Lung (tissue), 12 donors: ENCODE data around the gene PPP5C. TPM values are rescaled to one million over a fixed set of nuclear protein-coding genes. Genes with fewer than 3 reads are reported as not detected.

ENCODE experiments used
- ATAC-seq: fragments of 200-7000 bp; cut with Tn5 transposase; one replicate; pipeline ENCODE4 v1.9.1; 2020; ENCODE audit warnings: moderate number of reproducible peaks; ENCODE audit not compliant: insufficient read depth, low FRiP score
- DNase-seq, 3 donors: peaks; one replicate each; pipeline ENCODE4 v3.0.0-alpha.2; 2013 to 2017
- H3K27ac ChIP-seq, 2 donors: one replicate each; pipeline ENCODE4 v1.5.1; 2013; ENCODE audit warnings: mild to moderate bottlenecking in 2 of 2, moderate library complexity in 2 of 2, control low read depth in 1 of 2, inconsistent platforms in 1 of 2, low read depth in 1 of 2, low read length in 1 of 2
- H3K27me3 ChIP-seq, 3 donors: one replicate each; pipeline ENCODE4 v1.5.1; 2013; ENCODE audit warnings: low read length in 2 of 3; ENCODE audit not compliant: control insufficient read depth in 3 of 3, insufficient read depth in 3 of 3
- H3K36me3 ChIP-seq, 4 donors: one replicate each; pipeline ENCODE4 v1.5.1; 2013; ENCODE audit warnings: low read length in 4 of 4, mild to moderate bottlenecking in 1 of 4, moderate library complexity in 1 of 4; ENCODE audit not compliant: control insufficient read depth in 4 of 4, insufficient read depth in 4 of 4
- H3K4me1 ChIP-seq, 5 donors: one replicate each; pipeline ENCODE4 v1.5.1; 2013; ENCODE audit warnings: low read length in 5 of 5, mild to moderate bottlenecking in 2 of 5, moderate library complexity in 1 of 5; ENCODE audit not compliant: control insufficient read depth in 5 of 5, insufficient read depth in 5 of 5
- H3K4me3 ChIP-seq: one replicate; pipeline ENCODE4 v1.5.1; 2013; ENCODE audit warnings: mild to moderate bottlenecking, control low read depth, moderate library complexity
- H3K9ac ChIP-seq, 2 donors: one replicate each; pipeline ENCODE4 v1.5.1; 2013; ENCODE audit warnings: low read length in 2 of 2, control low read depth in 1 of 2; ENCODE audit not compliant: insufficient read depth in 1 of 2
- H3K9me3 ChIP-seq, 4 donors: one replicate each; pipeline ENCODE4 v1.5.1; 2013; ENCODE audit warnings: low read length in 3 of 4, mild to moderate bottlenecking in 1 of 4, moderate library complexity in 1 of 4; ENCODE audit not compliant: control insufficient read depth in 4 of 4, insufficient read depth in 3 of 4
- WGBS, 2 donors: extraction: QIAGEN DNeasy Blood & Tissue Kit; methylation state at CpG; one replicate each; pipeline ENCODE4 v1.1.7; 2013; 5-methylcytosine and 5-hydroxymethylcytosine counted together
- polyA plus RNA-seq, 2 donors: library from polyadenylated mRNA; stranded (reverse); fragments of 200-250 nt; gene quantifications; one replicate each; pipeline ENCODE4 v1.2.1, GENCODE V29; 2013
- total RNA-seq, 2 donors: library from RNA; depleted of rRNA in 1 of 2; stranded (reverse); fragments of >200 nt in 1 of 2; gene quantifications; one replicate each; pipeline ENCODE4 v1.2.1, GENCODE V29; 2014 to 2021
- TF ChIP-seq, protein P1 (sequence below): IDR thresholded peaks from 2 replicates; pipeline ENCODE4 v1.5.1; 2012; ENCODE audit warnings: mild to moderate bottlenecking; ENCODE audit errors: control extremely low read depth, extremely low read depth
- donor health status: control.
- donor health status: control.
- donor health status: Bipolar disorder and iron deficiency.
- donor health status: healthy.
- donor health status: DM: yes; HTN: yes; CAD: no.

Gene PPP5C
- total and polyA plus RNA-seq, 4 donors, result 48.5 to 69.8 (median 54.6) TPM

GRCh38 chr19:46404055-46404752 is 57.3 kb downstream of the PPP5C start:
- WGBS, 2 donors, result 1 to 4% methylated on average over 36 of the region's 36 CpGs
- DNase-seq, result peak; percentile 79 to 82 (median 80)
- Histone ChIP-seq H3K36me3 (no peaks in the 10 kb centered on the region), H3K4me3 (peak overlapping the region; percentile 22), H3K9me3 (peaks cover 0 to 4% (median 0%) of the 10 kb centered on the region in 4 donors), H3K27me3 (no peaks in the 10 kb centered on the region), H3K27ac (peak overlapping the region in 1 of 2 donors; percentile 63), H3K4me1 (peaks cover 0 to 35% (median 12%) of the 10 kb centered on the region in 5 donors), H3K9ac (peak overlapping the region in 1 of 2 donors; percentile 42)
- ATAC-seq, result peak; percentile 23
- TF ChIP-seq, protein P1, sequence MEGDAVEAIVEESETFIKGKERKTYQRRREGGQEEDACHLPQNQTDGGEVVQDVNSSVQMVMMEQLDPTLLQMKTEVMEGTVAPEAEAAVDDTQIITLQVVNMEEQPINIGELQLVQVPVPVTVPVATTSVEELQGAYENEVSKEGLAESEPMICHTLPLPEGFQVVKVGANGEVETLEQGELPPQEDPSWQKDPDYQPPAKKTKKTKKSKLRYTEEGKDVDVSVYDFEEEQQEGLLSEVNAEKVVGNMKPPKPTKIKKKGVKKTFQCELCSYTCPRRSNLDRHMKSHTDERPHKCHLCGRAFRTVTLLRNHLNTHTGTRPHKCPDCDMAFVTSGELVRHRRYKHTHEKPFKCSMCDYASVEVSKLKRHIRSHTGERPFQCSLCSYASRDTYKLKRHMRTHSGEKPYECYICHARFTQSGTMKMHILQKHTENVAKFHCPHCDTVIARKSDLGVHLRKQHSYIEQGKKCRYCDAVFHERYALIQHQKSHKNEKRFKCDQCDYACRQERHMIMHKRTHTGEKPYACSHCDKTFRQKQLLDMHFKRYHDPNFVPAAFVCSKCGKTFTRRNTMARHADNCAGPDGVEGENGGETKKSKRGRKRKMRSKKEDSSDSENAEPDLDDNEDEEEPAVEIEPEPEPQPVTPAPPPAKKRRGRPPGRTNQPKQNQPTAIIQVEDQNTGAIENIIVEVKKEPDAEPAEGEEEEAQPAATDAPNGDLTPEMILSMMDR, result no peak

DNA sequence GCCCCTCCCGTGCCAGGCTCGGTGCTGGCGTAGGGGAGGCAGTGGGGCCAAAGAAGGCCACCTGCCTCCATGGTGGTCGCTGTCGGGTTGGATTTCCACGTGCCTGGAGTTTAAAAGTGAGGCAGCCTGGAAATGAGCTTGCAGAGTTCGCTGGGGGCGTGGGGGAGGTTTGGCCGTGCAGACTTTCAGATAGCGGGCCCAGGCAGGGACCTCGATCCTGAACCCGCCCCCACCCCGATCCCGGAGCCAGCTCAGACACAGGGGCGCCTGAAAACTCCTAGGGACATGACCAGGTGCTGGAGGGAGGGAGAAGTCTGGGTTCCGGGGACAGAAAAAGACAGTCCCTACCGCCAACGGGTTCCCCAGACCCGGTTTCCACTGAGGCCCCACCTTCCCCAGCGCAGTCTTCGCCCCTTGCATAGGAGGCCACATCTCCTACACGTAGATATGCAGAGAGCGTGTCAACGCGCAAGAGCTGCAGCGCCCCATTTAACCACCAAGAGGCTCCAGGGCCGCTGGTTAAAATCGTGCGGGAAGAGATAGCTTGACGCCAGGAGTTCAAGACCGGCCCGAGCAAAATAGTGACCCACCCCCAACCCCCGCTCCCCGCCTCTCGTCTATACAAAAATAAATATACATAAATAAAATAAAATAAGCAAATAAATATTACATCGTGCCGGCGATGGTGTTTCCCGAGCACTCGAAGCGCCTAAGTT is 58.0 kb downstream of the PPP5C start:
- H3K27me3 ChIP-seq, result no peaks in the 10 kb centered on the region
- H3K36me3 ChIP-seq, result peaks cover 0 to under 1% (median 0%) of the 10 kb centered on the region in 4 donors

DNA sequence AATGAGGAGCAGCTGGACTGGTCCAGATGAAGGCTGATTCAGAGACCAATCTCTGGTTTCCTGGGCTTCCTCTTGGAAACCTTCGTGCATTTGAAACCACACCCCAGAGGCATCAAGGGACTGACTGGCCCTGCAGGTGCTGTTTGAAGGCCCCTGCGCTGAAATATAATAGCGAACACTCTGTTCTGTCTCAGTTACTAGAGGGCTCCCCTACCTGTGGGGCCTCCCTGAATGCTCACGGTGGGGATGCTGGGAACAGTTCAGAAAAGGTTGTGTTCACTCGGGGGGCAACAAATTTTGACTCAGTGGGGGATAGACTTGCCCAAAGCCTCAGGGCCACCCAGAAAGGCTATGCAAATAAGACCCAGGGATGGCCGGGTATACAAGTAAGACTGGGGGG is 60.1 kb downstream of the PPP5C start:
- H3K27me3 ChIP-seq, result no peaks in the 10 kb centered on the region
- peaks cover 0 to 13% (median 2%) of the 10 kb centered on the region in 4 donors for H3K36me3 ChIP-seq
- 11 to 12% methylated on average over 6 of the region's 6 CpGs for WGBS, 2 donors
- H3K4me1 ChIP-seq, result peaks cover 0 to 54% (median 20%) of the 10 kb centered on the region in 5 donors
- ATAC-seq, result no peak
- H3K9ac ChIP-seq, result no peak overlapping the region
- TF ChIP-seq, protein P1, result no peak
- no peak overlapping the region for H3K27ac ChIP-seq
- H3K9me3 ChIP-seq, result peaks cover 0 to 4% (median 0%) of the 10 kb centered on the region in 4 donors
- no peak overlapping the region for H3K4me3 ChIP-seq
- DNase-seq, result peak in 1 of 3 donors; percentile 39

More for the DNA sequence above, 58.0 kb downstream of the PPP5C start:
- peak; percentile 65 to 72 (median 72) for DNase-seq
- no peak overlapping the region for H3K27ac ChIP-seq
- no peak for ATAC-seq
- WGBS, 2 donors, result 18 to 20% methylated on average over 41 of the region's 41 CpGs
- H3K4me1 ChIP-seq, result peaks cover 0 to 35% (median 13%) of the 10 kb centered on the region in 5 donors
- peaks cover 0 to 4% (median 0%) of the 10 kb centered on the region in 4 donors for H3K9me3 ChIP-seq
- H3K4me3 ChIP-seq, result peak overlapping the region; percentile 2
- H3K9ac ChIP-seq, result peak overlapping the region in 1 of 2 donors; percentile 13
- TF ChIP-seq, protein P1, result no peak
